ENCODE measurements around the gene GLB1L2.

DNA sequence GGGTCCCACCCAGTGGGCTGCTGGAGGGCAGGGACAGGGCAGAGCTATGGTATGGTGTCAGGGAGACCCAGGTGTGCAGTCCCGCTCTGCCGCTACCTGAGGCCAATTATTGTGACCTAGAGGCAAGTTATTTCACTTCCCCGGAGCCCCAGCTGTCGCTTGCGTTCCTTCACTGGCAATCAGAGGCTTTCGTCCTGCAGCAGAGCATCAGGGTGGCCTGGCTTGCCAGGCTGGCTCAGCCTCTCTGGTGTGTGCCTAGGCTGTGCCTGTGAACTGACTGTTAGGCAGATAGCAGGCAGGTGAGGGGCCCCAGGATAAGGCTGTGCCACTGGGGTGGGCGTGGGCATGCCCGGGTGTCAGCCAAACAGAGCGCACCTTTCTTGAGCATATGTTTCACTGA is 31.4 kb downstream of the GLB1L2 start:
- TF ChIP-seq POLR2A (IDR thresholded peaks at IDR 0.05) (no peak), CTCF (IDR thresholded peaks at IDR 0.05) (no peak)

Measured in upper lobe of left lung (tissue), 4 donors.